GM18519 (cell line): Measurements from ENCODE around the gene HOXA6.

Experiments
- ATAC-seq: cut with Tn5 transposase; IDR thresholded peaks from one replicate; pipeline ENCODE4 v1.9.1; 2021; ENCODE audit warnings: mild to moderate bottlenecking, moderate library complexity; ENCODE audit not compliant: unreplicated experiment, low FRiP score

The HOXA6 gene

DNA sequence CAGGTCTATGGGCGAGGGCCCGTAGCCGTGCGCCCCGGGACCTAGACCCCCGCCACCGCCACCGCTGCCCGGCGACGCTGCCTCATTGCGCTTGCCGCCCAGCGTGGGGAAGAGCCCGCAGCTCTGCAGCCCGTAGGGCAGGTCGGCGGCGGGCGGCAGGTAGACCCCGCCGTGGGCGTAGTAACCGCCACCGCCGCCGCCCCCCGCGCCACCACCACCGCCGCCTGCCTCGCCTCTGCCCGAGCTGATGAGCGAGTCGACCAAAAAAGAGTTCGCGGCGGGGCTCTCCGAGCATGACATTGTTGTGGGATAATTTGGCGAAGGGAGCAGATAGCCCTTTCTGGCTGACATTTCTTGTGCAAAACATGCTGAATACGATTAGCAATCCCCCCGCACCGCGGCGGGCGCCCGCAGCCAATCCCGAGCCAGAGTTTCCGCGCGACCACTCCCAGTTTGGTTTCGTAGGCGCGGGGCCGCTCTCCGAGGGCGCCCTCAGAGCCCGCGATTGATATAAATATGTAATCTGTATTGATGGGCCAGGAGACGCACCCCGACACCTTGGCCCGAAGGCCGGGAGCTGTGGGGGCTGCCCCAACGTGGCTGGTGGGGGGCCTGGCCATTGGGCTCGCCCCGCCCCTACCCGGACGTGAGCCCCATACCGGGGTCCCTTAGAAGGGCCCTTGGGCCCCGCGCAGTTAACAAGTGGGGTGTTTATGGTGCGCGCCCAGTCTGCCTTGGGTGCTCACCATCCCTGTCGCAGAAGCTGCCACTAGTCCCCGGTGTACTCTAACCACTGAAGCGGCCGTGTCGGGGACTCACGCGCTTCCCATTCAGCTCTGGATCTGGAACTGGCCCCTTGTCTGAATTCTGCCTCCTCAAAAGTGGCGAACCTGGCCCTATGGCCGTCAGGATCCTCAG lies 26.6 kb upstream of the HOXA6 start, which contains the start of gene HOXA10:
Gene HOXA10, minus strand, starts transcription at position 365 of the 918 bp plus-strand sequence. Its CDS starts 14 bp downstream, at position 351.
- ATAC-seq: no peak

DNA sequence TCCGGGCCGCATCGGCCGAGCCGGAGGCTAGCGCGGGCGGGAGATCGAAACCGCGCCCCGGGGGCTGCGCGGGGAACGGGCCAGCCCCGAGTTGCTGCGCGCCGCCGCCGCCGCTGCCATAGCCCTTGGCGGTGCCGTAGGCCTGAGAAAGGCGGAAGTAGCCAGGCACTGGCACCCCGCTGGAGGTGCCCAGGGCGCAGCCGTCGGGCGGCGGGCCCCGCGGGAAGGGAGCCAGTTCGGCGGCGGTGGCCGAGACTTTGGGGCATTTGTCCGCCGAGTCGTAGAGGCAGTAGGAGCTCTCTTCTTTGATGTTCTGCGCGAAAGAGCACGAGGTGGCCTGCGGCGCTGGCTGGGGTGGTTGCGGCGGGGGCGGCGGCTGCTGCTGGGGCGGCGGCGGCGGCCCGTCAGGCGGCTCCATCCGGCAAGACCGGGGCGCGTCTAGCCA lies 26.0 kb upstream of the HOXA6 start:
- ATAC-seq: no peak

DNA sequence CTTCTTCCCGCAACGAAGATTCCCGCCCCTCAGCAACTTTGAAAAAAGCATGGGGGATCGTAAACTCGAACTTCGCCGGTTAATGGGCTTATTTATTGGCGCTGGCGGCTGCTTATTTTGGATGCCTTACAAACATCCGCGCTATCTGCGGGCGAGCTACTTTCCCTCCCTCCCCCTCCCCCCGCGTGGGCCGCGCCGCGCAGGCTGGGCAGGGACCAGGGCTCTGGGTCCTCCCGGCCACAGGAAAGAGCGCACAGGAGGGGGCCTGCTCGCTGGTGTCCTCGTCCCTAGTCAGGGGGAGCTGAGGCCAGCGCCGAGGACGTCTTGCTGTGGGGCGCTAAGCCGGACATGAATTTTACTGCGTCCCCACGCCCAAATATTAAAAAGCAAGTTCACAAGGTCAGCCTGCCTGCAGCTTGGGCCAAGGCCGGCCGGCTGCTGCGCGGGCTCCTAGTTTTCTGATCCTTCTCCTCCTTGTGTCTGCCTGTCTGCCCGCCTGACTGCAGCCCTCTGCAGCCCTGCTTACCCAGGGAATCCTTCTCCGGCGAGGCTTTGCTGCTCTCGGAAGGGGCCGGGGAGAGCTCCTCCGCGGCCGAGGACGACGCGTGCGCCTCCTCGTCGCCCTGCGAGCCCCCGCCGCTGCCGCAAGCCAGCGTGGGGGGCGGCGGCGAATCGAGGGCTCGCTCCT lies 25.4 kb upstream of the HOXA6 start:
- no peak for ATAC-seq

DNA sequence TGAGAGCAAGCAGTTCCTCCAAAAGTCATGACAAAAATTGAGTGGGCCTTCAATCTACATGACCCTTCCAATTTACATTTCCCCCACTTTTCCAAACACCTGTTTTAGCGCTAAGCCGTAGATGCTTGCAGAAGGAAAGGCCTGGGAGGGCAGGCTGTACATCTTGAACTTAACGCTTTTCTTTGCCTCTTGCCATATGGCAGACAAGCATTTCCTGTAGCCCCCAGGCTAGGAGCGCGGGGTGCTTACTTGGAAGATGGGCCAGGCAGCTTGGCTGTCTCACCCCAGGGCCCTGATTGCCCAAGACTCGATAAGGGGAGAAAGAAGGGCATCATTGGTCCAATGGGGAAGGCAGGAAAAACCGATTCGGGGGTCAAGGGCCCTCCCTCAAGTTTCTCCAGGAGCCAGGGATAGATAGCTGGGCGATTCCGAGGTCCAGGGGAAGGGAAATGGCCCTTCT lies 24.8 kb upstream of the HOXA6 start:
- ATAC-seq: no peak

DNA sequence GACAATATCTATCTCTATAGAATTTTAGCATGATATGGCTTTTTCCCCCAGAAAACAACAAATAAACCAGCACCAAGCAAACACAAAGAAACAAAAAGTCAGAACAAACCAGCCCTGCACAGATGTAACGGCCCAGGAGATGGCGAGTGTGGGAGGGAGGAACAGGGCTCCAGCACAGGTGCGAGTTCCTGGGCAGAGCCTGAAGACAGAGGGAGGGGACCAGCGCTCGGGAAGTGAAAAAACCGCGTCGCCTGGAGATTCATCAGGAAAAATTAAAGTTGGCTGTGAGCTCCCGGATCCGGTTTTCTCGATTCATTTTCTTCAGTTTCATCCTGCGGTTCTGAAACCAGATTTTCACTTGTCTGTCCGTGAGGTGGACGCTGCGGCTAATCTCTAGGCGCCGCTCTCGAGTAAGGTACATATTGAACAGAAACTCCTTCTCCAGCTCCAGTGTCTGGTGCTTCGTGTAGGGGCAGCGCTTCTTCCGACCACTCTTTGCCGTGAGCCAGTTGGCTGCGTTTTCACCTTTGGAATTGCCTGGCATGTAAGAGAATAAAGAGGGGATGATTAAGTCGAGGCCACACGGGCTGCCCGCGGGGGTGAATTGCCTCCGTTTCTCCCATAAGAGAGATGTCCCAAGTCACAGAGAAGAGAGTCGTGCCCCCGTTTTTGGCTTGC lies 24.2 kb upstream of the HOXA6 start:
- no peak for ATAC-seq

DNA sequence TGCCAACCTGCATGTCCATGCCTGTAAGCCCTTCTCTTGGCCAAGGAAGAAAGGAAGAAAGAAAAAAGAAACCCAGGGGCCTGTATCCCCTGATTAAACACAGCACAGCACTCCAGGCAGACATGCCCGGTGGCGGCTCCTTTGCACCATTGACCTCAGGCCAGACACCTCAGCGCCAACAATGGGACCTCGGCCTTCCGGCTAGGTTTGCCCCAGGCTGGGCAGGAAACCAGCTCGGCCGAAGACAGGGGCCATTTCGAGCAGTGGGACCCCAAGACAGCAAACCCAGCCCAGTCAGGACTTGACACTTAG lies 23.7 kb upstream of the HOXA6 start:
- no peak for ATAC-seq

DNA sequence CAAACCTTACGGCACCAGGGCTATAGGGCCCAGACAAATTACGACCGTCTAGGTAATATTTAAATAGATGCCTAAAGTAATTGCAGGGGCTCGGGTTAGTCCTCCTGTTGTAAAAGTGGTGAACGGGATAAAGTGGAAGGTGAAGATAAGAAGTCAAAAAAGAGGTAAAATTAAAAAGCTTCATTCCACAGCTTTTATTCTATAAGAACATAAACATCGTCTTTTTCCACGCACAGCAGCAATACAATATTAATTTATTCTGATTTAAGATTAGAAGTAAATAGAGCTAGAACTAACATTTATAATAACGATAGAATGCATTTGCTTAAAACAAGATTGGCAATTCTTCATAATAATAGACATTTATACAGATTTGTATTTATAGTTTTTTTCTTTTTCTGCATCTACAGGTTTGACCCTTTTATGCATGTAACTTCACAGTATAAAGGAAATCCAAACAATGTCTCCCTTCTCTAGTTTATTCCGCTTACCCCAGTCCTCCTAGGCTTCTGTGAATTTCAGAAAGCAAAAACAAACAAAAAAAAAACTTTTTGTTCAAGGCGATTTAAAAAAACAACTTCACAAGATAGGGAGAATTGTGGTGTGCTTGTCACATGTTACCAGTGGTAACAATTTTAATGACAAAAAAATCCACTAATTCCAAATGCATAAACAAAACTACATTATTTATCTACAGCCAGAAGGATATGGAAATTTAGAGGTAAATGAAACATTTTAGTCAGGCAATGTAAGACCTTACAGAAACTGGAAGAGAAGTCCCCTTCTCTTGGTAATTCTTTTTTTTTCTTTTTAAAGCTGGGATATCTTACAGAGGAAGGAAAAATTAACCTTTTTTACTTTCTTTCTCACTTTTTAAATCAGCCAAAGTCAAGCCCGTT lies 23.1 kb upstream of the HOXA6 start:
- no peak for ATAC-seq

DNA sequence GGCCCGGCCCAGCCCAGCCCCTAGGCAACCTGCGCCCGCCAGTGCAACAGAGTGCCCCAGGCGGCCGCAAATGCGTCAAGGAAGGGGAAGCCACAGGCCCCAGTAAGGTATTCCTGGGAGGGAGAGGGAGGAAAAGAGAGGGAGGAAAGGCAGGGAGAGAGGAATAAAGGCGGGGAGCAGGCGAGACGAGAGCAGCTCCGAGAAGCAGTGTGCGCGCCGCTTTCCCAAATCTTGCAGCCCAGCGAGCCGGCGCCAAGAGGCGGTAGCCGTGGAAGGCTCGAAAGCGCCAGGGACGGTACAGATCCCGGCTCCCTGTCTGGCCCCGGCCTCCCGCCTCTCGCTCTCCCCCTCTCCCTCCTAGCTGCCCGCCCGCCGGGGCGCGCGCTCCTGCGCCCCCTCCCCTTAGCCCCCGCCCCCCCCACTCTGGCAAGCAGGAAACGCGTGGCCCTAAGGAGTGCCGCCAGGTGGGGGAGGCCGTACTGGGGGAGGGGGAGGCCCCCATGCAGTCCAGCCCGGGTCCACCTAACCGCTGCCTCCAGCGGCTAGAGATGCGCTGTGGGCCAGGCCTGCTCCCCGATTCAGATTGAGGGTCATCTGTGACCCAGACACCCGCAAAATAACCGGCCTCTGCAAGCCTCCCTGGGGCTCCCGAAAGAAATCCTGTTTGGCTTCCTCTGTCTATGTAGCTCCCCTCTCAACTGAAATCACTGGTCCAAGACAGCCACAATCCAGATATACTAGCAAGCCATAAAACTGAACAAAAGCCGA lies 22.3 kb upstream of the HOXA6 start:
- no peak for ATAC-seq

DNA sequence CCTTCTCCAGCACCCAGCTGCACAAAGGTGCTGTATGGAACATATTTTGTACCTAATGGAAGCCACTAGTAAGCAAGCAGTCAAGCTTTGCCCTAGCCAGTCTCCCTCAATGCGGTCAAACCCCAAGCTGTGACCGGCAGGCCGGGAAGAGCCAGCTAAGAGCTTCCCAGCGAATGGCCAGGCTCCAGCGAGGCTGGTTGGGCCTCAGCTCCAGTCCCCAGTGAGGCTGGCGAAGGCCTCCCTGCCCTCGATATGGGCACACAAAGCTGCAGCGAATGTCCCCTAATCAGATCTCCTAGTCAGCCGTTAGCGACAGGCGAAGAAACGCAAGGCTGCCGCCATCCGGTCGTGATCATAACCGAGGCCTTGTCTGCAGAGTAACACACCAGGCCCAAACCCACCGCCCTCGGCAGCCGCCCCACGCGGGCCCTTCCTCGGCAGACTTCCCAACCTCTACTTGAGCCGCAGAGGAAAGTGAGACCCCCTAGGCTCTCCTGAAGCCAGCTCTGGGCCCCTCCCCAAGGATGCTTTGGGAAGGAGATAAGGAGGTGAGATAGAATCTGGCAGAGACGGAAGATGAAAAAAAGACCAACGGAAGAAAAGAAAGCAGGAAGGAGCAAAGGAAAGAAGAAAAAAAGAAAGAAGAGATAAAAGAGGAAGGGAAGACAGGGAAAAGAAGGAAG lies 20.8 kb upstream of the HOXA6 start:
- ATAC-seq: no peak

DNA sequence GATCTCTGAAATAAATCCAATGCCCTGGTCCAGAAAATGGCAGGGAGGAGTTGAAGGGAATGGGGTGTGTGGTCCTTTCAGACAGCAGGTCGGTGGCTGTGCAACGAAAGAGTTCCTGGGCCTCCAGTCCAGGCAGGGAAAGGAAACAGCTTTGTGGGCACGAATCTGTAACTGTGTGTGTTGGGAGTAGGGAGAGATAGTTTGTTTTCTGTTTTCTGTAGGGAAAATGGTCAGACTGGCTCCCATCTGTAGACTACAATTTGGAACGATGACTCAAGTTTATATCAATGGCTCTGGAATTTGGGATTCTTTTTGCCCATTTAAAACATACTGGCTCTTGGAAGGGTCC lies 20.3 kb upstream of the HOXA6 start:
- no peak for ATAC-seq

DNA sequence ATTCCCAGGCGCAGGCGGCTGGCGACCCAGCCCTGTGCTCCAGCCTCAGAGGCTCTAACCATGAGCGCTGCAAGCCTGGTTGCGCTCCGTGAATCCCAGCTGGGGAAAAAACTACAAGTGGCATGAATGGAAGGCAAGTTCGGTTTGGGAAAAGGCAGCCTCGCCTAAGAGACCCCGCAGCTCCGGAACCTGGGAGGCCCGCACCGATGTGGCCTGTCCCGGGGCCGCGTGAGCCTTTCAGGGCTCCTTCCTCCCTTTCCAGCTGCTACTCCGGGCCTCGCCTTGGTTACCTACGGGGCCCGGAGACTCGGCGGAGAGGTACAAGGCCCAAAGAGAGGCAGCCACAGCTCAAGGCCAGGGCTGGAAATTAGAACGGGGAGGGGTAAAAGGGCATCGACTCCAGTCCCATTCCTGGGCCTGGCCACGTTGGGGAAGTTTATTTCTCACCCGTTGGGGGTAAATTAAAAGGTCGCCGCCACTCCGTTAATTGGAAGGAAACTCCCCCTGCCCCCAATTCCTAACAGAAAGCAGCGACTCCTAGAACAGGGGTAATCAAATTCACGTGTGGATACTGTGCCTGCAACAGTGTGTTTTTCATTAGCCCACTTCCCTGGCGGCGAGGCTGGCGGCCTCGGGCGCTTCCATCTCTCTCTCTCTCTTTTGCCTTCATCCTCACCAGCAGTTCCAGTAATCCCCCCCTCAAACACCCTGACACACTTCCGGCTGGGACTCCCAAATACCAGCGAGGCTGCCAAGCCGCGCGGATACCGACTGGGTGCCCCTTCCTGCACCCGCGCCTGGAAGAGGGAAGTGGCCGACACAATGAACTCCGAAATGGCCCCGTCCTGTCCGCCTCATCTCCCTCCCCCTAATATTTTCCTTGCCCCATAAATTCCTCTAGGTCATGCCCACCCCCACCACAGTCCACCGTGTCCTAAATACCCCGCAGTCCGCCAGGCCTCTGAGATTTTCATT lies 19.2 kb upstream of the HOXA6 start:
- ATAC-seq: no peak

DNA sequence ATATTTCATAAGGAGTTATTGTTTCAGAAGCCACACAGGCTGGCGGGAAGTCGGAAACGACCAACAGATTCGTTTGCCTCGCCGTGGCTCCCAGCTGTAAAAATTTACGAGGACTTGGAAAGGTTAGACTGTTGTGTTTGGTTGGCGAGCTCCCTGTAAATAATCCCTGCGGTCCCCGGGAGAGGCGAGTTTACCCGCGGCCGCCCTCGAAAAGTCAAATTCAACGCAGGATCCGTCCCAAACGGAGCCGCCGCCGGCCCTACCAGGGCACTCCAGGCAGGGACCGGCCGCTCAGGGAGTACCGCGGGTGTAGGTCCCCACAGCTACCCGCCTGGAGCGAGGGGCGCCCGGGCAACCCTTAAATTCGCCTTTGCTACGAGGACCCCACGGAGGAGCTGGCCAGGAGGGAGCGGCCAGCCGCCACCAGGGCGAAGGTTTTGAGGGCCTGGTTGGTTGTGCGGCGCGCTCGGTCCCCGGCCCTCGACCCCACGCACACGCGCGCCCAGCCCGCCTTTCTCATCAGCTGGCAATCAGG lies 18.5 kb upstream of the HOXA6 start:
- ATAC-seq: no peak

DNA sequence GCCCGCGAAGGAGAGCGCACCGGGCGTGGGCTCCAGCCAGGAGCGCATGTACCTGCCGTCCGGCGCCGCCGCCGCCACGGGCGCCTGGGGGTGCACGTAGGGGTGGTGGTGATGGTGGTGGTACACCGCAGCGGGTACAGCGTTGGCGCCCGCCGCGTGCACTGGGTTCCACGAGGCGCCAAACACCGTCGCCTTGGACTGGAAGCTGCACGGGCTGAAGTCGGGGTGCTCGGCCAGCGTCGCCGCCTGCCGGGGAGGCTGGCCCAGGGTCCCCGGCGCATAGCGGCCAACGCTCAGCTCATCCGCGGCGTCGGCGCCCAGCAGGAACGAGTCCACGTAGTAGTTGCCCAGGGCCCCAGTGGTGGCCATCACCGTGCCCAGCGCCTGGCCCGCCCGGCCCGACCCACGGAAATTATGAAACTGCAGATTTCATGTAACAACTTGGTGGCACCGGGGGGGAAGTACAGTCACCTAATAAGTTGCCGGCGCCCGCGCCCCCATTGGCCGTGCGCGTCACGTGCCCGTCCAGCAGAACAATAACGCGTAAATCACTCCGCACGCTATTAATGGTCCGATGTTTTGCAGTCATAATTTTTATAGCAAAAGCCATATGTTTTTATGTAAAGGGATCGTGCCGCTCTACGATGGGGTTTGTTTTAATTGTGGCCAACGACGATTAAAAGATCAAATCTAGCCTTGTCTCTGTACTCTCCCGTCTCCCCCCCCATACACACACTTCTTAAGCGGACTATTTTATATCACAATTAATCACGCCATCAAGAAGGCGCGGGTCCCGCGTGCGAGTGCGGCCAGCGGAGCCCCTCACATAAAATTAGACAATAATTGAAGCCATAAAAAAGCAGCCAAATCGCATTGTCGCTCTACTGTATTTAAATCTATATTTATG lies 17.8 kb upstream of the HOXA6 start, which contains the start of gene HOXA9:
Gene HOXA9, minus strand, starts transcription at position 449 of the 907 bp plus-strand sequence. Its CDS starts 80 bp downstream, at position 369.
- ATAC-seq: no peak

DNA sequence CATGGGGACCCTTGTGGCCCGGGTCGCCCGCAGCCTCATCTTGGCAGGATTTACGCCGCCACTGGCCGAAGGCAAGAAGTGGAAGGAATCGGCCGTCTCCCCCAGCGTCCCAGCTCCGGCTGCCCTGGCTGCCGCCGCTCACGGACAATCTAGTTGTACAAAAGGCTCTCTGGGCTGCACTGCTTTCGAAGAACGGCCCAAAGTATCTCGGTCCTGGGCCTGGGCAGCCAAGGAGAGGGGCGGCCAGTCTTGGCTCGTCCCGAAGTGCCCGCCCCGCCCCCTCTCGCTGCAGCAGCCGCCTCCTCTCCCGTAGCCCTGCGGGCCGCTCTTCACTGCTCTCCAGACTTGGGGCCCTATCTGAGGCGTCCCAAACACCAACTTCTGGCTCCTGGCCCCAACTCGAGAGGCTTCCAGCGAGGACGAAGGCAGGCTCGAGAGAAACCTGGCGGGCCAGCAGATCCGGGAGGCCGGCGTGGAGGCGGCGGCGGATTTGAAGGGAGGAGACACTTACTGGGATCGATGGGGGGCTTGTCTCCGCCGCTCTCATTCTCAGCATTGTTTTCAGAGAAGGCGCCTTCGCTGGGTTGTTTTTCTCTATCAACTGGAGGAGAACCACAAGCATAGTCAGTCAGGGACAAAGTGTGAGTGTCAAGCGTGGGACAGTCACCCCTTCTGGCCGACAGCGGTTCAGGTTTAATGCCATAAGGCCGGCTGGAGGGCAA lies 17.0 kb upstream of the HOXA6 start:
- ATAC-seq: no peak

DNA sequence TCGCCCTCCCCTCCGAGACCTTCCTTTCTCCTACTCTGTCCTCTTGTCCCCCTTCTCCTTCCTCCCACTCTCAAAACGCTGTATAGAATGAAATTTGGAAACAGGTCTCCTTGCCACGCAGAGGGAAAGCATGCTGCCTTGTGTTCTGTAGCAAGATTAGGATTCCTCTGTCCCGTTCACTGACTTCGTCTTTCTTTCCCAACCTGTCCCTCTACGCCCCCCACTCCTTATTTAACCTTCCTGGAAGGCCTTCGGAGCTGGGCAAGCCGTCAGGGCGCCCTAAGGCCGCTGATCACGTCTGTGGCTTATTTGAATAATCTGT lies 16.4 kb upstream of the HOXA6 start:
- no peak for ATAC-seq
